Mesothelial cell of epicardium (in vitro differentiated cells): ENCODE results near the gene KLHL10. TPM values are rescaled to one million over a fixed set of nuclear protein-coding genes. Genes with fewer than 3 reads are reported as not detected.

Experiments used
- DNase-seq, 2 experiments: peaks; one replicate each; pipeline ENCODE4 v3.0.0; 2021; ENCODE audit warnings: low spot score in 2 of 2; ENCODE audit not compliant: unreplicated experiment in 2 of 2
- H3K27ac Mint-ChIP-seq: 2 replicates; pipeline ENCODE4 v1.8.0; 2021; ENCODE audit warnings: mixed read lengths
- H3K27me3 Mint-ChIP-seq: 2 replicates; pipeline ENCODE4 v1.8.0; 2021; ENCODE audit warnings: low read depth, mixed read lengths
- H3K36me3 Mint-ChIP-seq: 2 replicates; pipeline ENCODE4 v1.8.0; 2021; ENCODE audit warnings: mixed read lengths
- H3K4me1 Mint-ChIP-seq: 2 replicates; pipeline ENCODE4 v1.8.0; 2021; ENCODE audit warnings: mixed read lengths
- H3K4me3 Mint-ChIP-seq: 2 replicates; pipeline ENCODE4 v1.8.0; 2021; ENCODE audit warnings: mild to moderate bottlenecking, moderate library complexity, mixed read lengths
- H3K9me3 Mint-ChIP-seq: 2 replicates; pipeline ENCODE4 v1.8.0; 2021; ENCODE audit warnings: mixed read lengths
- CTCF ChIP-seq: fragments of 200-600 bp; sonication (generic); IDR thresholded peaks from one replicate; pipeline ENCODE4 v1.5.0; 2021; ENCODE audit warnings: antibody characterized with exemption; ENCODE audit not compliant: unreplicated experiment
- total RNA-seq: library from RNA; stranded (reverse); gene quantifications from 3 replicates; pipeline ENCODE4 v1.2.1, GENCODE V29; 2021

The KLHL10 gene
- total RNA-seq, 1 donor from 2014 or later: 0.27 TPM

- Mint-ChIP-seq H3K4me1 (peaks cover 3% of the 10 kb centered on the region), H3K27ac (no peak overlapping the region), H3K4me3 (no peak overlapping the region), H3K36me3 (peaks cover 39% of the 10 kb centered on the region), H3K27me3 (no peaks in the 10 kb centered on the region), H3K9me3 (no peaks in the 10 kb centered on the region)
- no peak for TF ChIP-seq CTCF
- DNase-seq: no peak
Measured at GRCh38 chr17:41868568-41868967, 30.9 kb downstream of the KLHL10 start.

- Mint-ChIP-seq H3K4me1 (peaks cover 3% of the 10 kb centered on the region), H3K4me3 (no peak overlapping the region)
Measured at GRCh38 chr17:41869426-41869825, 31.8 kb downstream of the KLHL10 start.

GRCh38 chr17:41870097-41870496 lies 32.5 kb downstream of the KLHL10 start:
- peaks cover 3% of the 10 kb centered on the region for H3K4me1 Mint-ChIP-seq
- H3K4me3 Mint-ChIP-seq: no peak overlapping the region
- H3K27me3 Mint-ChIP-seq: no peaks in the 10 kb centered on the region
- H3K9me3 Mint-ChIP-seq: no peaks in the 10 kb centered on the region
- no peak overlapping the region for H3K27ac Mint-ChIP-seq
- no peak for TF ChIP-seq CTCF
- DNase-seq: no peak
- peaks cover 48% of the 10 kb centered on the region for H3K36me3 Mint-ChIP-seq

More at GRCh38 chr17:41869426-41869825, 31.8 kb downstream of the KLHL10 start:
- no peak overlapping the region for H3K27ac Mint-ChIP-seq
- DNase-seq: no peak
- no peaks in the 10 kb centered on the region for H3K9me3 Mint-ChIP-seq
- peaks cover 44% of the 10 kb centered on the region for H3K36me3 Mint-ChIP-seq
- no peak for TF ChIP-seq CTCF
- no peaks in the 10 kb centered on the region for H3K27me3 Mint-ChIP-seq

GRCh38 chr17:41870627-41871026 lies 33.0 kb downstream of the KLHL10 start:
- H3K36me3 Mint-ChIP-seq: peaks cover 48% of the 10 kb centered on the region

GRCh38 chr17:41871789-41872188 lies 34.2 kb downstream of the KLHL10 start:
- H3K27ac Mint-ChIP-seq: no peak overlapping the region
- no peak overlapping the region for H3K4me3 Mint-ChIP-seq
- no peak for DNase-seq
- no peaks in the 10 kb centered on the region for H3K9me3 Mint-ChIP-seq
- no peak for TF ChIP-seq CTCF
- peaks cover 53% of the 10 kb centered on the region for H3K36me3 Mint-ChIP-seq
- H3K27me3 Mint-ChIP-seq: no peaks in the 10 kb centered on the region
- no peaks in the 10 kb centered on the region for H3K4me1 Mint-ChIP-seq

More at GRCh38 chr17:41870627-41871026, 33.0 kb downstream of the KLHL10 start:
- Mint-ChIP-seq H3K27me3 (no peaks in the 10 kb centered on the region), H3K4me3 (no peak overlapping the region), H3K4me1 (peaks cover under 1% of the 10 kb centered on the region), H3K27ac (no peak overlapping the region), H3K9me3 (no peaks in the 10 kb centered on the region)
- no peak for TF ChIP-seq CTCF
- no peak for DNase-seq
